Fibroblast of skin of abdomen (primary cell): Measurements from ENCODE around the gene CHKA.

ENCODE experiments used
- DNase-seq: peaks from one replicate; pipeline ENCODE4 v3.0.0-alpha.2; 2013

The CHKA gene

DNA sequence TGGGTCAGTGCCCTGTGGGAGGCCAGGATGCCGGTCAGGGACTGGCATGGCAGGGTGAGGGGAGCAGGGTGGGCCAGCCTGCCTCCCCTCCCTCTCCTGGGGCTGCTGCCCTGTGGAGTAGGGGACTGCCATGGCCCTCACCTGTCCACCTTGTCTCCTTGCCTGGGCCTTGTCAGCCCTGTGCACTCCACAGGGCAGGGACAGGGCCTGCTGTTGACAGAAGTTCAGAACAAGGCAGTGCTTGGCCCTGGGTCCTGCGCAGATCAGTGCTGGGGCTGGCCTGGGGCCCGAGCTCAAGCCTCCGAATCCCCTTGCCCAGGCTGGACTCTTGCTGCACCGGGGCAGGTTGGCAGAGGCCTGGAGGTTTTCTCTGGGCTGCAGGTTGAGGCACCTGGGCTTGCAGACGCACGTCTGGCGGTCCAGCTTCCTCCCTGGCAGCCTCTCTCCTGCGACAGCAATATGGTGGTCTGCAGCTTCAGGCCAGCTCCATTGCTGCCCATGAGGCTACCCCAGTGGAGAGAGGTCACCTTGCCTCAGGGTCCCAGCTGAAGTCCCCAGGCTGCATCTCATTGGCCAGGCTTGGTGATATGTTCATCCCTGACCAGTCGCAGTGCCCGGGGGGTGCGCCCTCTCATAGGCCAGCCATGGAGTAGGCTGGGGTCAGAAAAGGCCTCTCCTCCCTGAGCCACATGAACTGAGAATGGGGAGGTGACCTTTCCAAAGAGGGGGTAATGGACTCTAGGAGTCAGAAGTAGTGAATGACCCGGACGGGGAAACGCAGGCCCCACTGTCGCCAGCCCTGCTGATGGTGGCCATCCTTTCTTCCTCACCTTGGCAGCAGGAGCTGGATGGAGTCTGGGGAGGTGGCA, 21.5 kb upstream of the CHKA start:
- no peak for DNase-seq

DNA sequence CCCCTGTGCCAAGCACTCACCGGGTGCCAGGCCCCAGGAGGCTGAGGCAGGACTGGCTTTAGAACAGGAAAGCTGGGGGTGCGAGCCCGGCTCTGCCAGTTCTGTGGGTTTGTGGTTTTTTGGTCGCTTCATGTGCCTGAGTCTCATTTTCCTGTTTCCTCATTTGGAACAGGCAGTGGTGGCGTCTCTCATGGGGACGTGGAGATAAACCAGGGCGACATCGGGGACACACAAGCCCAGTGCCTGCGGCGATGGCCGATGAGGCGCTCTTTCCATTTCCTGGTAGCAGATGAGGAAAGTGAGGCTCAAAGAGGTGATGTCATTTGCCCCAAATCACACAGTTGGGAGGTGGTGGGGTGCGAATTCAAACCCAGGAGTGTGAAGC, 20.8 kb upstream of the CHKA start:
- no peak for DNase-seq

DNA sequence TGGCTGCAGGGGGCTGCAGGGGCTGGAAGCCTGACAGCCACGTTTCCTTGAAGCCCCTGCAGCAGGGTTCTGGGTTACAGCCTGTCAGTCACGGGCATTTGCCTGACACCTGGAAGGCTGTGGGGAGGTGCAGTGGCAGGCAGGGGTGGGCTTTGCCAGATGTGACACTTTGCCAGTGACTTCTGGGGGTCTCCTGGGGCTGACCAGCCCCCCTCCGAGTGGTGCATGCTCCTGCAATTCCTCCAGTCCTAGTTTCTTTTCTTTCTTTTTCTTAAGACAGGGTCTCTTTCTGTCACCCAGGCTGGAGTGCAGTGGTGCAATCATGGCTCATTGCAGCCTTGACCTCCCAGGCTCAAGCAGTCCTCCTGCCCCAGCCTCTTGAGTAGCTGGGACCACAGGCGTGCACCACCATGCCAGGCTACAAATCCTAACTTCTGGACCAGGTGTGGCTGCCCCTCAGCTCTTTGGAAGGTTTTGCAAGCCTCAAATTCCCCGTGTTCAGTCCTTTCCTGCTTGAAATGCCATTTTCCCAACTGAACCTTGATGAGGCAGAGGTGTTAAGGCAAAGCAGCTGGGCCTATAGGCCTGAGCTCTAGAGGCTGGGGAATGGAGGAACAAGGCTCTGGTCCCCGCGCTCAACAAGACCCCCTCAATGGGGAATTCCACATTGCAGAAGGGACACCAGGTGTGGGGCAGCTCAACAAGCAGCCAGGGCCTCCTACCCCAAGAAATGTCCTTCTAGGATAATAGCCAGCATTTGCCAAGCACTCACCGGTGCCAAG, 20.2 kb upstream of the CHKA start:
- DNase-seq, result no peak

DNA sequence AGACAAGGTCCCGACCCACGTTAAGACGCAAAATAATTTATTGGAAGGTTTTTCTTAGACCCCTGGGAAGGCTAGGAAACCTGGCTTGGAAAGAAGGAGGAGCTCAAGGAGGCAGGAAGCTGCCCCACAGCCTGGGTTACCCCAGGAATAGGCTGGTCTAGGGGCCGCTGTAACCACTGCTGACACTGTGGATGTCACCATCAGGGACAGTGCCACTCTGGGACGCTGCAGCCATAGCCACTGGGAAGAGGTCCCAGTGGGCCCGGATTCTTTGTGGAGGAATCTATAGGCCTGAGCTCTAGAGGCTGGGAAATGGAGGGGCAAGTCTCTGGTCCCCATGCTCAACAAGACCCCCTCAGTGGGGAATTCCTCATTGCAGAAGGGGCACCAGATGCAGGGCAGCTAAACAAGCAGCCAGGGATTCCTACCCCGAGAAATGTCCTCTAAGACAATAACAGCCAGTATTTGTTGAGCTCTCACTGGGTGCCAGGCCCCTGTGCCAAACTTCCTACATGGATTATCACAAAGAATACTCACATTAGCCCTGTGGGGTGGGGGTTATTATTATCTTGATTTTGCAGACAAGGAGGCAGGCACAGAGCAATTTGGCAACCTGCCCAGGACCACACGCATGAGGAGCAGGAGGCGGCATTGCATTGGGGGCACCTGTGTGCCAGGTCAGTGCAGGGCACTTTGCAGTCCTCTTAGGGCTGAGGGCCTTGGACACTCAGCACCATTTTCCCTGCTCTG, 19.5 kb upstream of the CHKA start:
- no peak for DNase-seq

DNA sequence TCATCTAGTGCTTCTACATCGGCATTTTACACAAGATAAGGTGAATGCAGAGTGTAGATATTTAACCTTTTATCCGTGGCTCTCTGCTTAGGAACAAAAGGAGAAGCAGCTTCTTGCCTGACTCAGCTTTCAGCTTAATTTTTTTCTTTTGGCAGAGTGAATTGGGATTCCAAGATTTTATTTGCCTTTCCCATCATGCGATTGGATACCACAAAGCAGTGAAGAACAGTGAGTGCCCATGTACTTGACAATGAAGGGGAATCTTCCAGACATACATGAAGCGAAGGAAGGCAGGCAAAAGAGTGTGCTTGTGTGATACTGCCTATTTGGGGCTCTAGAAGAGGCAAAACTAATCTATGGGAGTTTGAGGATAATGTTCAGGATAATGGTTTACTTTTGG, 17.0 kb upstream of the CHKA start:
- no peak for DNase-seq

DNA sequence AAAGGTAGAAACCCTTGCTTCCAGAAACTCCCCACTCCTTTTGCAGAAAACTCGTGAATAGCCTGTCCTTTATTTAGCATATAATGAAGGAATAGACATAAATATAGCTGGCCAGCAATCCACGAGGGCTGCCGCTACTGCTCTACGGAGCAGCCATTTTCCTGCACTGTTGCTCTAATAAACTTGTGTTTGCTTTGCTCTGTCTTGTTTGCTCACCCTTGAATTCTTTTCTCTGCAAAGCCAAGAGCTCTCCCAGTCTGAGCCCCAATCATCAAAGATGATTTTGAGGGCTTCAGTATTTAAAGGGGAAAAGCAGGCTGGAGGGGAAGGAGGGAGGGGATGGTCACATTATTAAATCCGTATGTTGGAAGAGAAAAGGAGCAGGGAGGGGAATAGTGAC, 16.6 kb upstream of the CHKA start:
- no peak for DNase-seq

DNA sequence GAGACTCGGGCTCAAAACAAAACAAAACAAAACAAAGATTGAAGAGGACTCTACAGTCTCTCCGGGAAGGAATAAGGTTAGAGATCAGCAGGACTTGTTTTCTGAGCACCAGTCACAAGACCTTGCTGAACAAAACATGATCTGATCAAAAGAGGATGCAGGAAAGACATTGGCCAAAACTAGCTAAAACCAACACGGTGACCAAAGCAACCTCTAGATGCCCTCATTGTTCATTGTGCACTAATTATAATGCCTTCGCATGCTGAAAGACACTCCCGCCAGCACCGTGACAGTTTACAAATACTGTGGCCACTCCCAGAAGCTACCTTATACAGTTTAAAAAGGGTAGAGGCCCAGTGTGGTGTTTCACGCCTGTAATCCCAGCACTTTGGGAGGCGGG, 15.7 kb upstream of the CHKA start:
- DNase-seq, result no peak

DNA sequence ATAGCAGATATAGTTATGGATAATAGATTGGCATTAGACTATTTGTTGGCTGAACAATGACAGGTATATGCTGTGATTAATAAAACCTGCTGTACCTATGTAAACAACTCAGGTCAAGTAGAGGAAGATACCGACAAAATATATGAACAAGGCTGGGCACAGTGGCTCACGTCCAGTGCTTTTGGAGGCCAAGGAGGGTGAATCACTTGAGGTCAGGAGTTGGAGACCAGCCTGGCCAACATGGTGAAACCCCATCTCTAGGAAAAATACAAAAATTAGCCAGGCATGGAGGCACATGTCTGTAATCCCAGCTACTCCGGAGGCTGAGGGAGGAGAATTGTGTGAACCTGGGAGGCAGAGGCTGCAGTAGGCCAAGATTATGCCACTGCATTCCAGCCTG, 14.0 kb upstream of the CHKA start:
- DNase-seq, result no peak

DNA sequence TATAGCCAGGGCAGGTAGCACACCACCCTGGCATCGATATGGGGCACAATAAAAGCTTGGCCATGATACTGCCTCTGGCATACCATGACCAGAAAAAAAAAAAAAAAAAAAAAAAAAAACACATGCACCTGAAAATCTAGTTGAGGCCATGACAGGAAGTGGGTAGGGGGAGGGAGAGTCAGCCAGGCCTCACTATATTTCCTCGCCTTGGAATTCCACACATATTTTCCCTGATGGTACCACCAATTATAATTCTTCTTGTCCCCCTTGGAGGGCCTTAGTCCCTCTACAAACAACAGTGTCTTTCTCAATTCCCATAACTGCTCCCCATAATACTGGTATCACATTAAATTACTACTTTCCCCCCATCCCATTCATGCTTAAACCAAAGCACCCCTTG, 12.6 kb upstream of the CHKA start:
- DNase-seq, result no peak

DNA sequence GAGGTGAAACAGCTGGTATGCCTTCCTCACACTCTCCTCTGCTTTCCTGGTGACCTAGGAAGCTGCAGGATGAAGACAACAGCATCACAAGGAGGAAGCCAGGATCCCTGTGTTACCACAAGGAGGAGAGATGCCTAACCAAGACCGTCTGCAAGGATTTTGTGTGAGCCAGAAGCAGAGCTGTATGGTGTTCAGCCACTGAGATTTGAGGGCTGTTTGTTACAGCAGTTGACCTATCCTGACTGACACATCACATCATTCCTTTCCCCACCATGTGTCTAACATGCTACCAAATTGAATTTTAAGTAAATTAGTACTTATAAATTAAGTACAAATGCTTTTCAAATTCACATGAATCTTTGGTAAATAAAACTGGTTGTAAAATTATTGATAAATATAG, 8.9 kb upstream of the CHKA start:
- no peak for DNase-seq

DNA sequence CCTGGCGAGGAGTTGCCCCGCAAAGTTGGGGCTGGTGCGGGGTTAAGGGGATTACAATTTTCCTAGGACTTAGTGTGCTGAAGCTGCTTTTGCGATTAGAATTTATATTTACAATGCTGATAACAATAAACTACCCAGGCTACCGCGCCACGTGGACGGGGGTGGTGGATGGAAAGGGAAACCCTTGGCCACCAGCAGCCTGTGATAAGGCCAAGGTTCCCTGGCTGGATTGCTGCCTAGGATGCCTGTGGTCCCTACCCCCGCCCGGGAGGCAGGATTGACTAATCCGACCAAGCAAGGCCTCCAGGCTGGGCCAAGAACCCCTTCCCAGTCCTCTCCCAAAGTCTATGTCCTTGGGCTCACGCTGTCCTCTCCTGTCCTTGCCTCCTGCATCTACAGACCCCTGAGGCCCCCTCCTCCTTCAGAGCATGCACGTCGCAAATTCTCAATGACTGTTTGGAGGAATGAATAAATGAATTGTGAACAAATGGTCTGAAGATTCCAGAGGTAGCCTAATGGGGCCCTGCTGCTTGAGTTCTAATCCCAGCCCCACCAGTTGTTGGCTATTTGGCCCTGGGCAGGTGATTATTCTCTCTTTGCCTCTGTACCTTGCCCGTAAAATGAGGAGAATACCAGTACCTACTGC, 7.6 kb upstream of the CHKA start:
- DNase-seq, result peak; percentile 75

DNA sequence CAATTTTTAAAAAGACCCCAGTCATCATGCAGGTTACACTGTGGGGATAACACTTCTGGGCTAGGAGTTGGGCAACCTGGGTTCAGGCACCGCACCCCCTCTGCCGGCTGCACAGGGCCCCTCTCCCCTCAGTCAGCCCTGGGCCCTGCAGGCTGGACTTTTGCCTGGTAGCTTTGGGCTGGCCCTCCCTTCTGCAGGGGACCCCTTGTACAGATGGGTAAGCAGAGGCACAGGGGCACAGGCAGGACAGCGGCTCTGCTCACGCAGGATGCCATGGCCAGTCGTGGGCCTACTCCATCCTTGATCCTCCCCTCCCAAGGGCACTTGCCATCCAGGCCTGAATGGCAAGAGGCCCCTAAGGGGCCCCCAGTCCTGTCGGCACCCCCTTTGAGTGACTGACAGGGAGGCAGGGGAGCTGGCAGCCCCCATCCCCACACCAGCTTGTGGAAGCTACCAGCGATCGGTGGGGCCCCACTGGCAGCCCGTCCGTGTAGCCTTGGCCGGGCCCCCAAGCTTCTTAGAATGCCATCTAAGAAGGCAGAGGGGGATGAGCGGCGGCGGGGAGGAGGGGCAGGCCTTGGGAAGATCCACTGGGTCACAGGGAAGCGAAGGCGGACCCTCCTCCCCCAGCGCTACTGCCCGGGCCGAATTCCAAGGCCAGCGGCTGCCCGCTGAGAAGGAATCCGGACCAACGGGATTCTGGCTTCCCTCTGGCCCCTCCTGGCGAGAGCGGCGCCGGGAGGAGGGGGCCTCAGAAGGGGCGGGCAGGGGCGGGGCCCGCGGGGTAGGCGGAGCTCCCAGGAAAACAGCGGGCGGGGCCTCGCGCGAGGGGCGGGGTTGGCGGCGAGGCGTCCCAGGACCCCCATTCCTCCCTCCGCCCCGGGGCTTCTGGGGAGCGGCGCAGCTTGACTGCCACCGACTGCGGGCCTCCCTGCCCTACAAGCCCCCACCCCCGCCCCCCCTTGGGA, 6.8 kb upstream of the CHKA start:
- DNase-seq, result peak; percentile 78

DNA sequence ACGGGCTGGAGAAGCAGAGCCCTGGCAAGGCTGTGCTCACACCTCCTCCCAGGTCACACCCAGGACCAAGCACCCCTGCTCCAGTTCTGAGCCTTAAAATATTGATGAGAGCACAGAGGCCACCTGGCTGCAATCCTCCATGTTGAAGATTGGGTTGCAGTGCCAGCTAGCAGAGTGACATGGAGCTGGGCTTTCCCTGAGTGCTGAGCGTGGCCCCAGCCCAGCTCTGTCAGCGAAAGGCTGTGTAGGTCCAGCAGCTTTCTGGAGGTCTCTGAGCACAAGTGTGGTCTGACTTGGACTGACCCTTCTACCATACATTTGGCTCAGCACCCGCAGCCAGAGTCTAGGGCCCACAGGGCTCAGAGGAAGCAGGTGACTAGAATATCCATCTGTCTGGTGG, 4.0 kb upstream of the CHKA start:
- DNase-seq, result no peak

DNA sequence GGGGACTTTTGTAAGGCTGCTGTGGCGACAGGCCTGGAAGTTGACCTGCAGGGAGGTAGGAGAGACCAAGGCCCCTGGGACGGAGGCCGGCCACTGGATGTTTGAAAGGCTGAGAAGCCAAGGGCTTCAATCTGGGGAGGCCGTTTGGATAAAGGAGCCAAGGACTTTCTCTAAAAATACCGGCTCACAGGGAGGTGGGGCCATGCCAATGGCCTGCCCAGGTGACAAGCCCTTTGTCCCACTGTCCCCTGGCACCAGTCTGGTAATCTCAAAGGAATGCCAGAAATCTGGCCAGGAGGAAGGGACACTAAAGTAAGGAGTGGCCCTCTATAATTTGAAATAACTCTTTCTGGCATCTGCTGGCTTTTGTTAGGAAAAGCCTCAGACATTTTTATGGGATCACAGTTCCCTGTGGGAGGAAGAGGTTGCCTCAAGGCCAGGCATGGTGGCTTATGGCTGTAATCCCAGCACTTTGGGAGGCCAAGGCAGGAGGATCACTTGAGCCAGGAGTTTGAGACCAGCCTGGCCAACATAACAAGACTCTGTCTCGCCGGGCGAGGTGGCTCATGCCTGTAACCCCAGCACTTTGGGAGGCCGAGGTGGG, 1.9 kb upstream of the CHKA start:
- no peak for DNase-seq

DNA sequence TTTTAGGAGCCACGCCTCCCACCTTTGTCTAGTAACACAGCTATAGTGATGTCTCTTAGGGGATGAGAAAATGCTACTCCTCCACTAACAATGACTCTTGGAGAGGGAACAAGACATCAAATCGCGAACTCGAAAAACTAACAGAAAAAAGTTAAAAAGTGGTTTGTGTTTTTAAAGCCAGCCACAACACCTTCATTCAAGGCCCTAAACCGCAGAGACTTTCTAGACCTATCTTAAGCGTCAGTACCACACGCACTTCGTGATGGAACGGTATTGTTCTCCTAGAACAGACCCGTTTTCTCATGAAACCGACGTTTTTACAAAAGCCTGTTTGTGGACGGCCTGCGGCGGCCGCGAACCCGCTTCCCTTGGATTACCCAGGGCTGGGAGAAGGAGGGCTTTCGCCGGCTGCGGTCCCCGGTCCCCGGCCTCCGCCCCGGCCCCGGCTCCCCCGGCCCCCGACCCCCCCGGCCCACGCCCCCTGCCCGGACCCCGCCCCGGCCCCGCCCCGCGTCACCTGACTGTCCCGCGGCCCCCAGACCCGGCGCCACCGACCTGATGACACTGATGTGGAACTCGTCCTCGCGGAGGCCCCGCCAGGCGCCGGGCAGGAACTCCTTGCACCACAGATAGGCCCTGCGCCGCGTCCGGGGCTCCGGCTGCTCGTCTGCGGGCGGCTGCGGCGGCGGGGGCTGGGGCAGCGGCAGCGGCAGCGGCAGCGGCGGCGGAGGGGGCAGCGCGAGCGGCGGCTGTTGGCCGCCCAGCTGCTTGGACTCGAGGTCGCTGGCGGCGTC, 718 bp downstream of the CHKA start:
- no peak for DNase-seq

DNA sequence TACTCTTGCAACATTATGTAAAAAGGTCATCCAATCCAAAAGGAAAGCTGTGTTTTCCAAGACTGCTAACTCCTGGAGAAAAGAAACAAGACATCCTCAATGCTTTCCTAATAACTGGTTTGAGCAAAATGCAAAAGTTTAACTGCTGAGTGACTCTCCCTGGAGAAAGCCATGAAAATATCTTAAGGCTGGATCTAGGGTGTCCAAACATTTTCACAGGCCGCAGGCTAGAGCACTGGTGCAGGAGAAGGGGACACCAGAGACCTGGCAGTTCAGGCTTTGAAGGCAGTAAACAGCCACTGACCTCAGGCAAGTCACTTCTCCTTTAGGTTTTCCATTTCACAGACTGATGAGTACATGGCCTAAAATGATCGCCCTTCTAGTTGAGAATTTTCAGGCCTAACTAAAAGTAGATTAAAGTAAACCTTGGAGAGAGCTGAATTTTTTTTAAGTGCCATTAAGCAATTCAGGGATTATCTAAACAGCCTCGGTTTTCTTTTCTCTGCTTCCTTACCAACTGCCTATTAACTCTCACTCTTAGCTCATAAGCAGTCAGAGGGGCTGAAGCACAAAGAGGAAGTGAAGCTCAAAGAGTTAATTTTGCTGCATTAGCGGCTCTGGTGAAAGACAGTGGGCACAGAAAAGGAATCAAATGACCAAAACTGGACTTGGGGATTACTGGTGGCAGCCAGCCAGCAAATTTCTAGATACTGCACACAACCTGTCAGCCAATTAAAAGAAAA, 2.3 kb downstream of the CHKA start:
- no peak for DNase-seq

DNA sequence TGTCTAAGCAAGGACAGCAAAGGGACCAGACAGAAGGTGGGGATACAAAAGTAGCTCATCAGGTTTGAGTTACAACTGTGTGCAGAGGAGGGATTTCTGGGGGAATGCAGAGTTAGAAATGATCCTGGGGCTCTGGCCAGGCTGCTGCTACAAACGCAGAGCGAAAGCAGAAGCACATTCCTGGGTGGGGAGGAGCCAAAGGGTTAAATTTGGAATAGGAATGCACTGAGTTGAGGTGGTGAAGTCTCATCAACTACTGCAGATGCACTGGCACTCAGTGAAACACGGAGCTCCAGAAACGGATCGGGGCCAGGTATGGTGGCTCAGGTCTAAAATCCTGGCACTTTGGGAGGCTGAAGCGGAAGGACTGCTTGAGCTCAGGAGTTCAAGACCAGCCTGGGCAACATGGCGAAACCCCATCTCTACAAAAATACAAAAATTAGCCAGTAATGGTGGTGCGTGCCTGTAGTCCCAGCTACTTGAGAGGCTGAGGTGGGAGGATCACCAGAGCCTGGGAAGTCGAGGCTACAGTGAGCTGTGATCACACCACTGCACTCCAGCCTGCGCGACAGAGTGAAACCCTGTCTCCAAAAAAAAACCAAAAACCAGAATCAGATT, 3.2 kb downstream of the CHKA start:
- DNase-seq, result peak; percentile 36

DNA sequence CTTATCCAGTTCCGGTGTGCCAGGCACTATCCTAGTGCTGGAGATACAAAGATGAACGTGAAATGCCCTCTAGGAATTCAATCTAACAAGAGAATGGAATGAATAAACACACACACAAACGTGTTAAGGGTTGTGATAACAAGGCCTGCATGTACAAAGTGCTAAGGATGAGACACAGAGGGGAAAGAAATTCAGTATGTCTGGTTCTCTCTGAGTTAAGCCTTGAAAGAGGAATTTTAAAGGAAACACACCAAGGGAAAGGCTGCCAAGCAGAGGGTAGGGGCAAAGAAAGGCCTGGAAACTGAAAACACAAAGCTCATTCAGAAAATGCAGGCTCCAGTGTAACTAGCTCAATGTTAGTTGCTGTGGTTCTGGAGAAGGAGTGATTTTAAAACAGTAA, 4.2 kb downstream of the CHKA start:
- no peak for DNase-seq

DNA sequence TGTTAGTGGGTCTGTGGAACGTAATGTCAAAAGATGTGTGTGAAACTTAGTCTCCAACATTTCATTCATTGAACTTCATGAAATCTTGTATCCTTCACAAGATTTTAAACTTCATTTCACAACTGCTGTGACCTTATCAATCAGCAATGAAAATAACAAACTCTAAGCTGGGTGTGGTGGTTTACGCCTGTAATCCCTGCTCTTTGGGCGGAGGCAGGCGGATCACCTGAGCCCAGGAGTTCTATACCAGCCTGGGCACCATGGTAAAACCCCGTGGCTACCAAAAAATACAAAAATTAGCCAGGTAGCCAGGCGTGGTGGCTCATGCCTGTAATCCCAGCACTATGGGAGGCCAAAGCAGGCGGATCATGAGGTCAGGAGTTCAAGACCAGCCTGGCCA, 5.1 kb downstream of the CHKA start:
- DNase-seq, result no peak
